Right lobe of liver (tissue), 4 donors: Measurements from ENCODE around the gene CALU.

Source experiments
- CTCF ChIP-seq, 4 donors: fragments of 200-600 bp in 3 of 4; fragments of 450-650 bp in 1 of 4; IDR thresholded peaks; one replicate each; pipeline versions ENCODE4 v1.5.1 to v1.8.0; 2016 to 2022; ENCODE audit warnings: antibody characterized with exemption in 4 of 4, mild to moderate bottlenecking in 2 of 4
- POLR2A ChIP-seq: fragments of 450-650 bp; IDR thresholded peaks from one replicate; pipeline ENCODE4 v1.6.1; 2017; ENCODE audit warnings: antibody characterized with exemption, mild to moderate bottlenecking
- donor health status: DM: no; HTN: no; CAD: no.
- donor health status: DM: no; HTN: no; CAD: no.
- donor health status: DM: no; HTN: yes; CAD: no.

- TF ChIP-seq CTCF (IDR thresholded peaks at IDR 0.05) (no peak), POLR2A (no peak)
Observed at GRCh38 chr7:128770233-128770632, 31.1 kb downstream of the CALU start.
